Epithelial cell of alveolus of lung (primary cell): Measurements from ENCODE around the gene COX4I2. TPM values are rescaled to one million over a fixed set of nuclear protein-coding genes. Genes with fewer than 3 reads are reported as not detected.

Experiments
- total RNA-seq: library from RNA; depleted of rRNA; stranded (reverse); fragments of >200 nt; gene quantifications from 2 replicates; pipeline ENCODE4 v1.2.1, GENCODE V29; 2015

COX4I2 gene
- not detected in 2 replicates for total RNA-seq

DNA sequence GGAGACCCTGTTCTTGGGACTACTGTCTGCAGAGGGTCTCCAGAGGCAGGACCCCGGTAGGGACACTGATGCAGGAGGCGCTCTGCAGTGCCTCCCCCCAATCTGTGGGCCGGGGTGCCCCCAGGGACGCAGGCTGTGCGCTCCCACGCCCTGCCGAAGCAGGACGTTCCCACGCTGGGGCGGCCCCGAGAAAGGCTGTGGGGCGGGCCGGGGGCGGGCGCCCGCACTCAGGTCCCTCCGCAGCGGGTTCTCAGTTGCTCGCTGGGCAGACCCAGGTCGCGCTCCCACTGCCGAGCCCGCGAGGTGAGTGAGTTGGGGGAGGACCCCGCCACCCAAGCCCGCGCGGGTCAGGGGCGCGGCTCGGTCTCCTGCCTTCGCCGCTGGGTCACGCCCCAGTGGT is at the start of gene COX4I2:
TSS of gene COX4I2 (plus strand) at position 253 of the 400 bp plus-strand sequence. CDS start 1,106 bp downstream, outside the sequence.

GRCh38 chr20:31605031-31605901 is 32.4 kb upstream of the COX4I2 start, which contains the start of gene ID1:
TSS of gene ID1 (plus strand) at chr20:31605289. CDS start at chr20:31605388, 99 bp downstream.

Other genes with a start within 250 kb of the COX4I2 start
- not detected in 2 replicates for gene DEFB119, start 247.3 kb upstream of the COX4I2 start, total RNA-seq
- not detected in 2 replicates for gene DEFB121, start 231.7 kb upstream of the COX4I2 start, total RNA-seq
- not detected in 2 replicates for gene DEFB123, start 197.3 kb upstream of the COX4I2 start, total RNA-seq
- not detected in 2 replicates for gene DEFB124, start 162.8 kb upstream of the COX4I2 start, total RNA-seq
- not detected in 2 replicates for gene REM1, start 162.6 kb upstream of the COX4I2 start, total RNA-seq
- 105 and 109 TPM in 2 replicates for gene HM13, start 123.5 kb upstream of the COX4I2 start, total RNA-seq
- gene ID1, start 32.6 kb upstream of the COX4I2 start, total RNA-seq: 238 and 993 TPM in 2 replicates
- 47.7 and 89.9 TPM in 2 replicates for gene BCL2L1, start 85.0 kb downstream of the COX4I2 start, total RNA-seq
- gene TPX2, start 101.4 kb downstream of the COX4I2 start, total RNA-seq: 35.1 and 61.2 TPM in 2 replicates
- 0.26 and 0.72 TPM in 2 replicates for gene MYLK2, start 181.4 kb downstream of the COX4I2 start, total RNA-seq
- 1.7 TPM in 1 of 2 replicates, not detected in the other for gene FOXS1, start 207.7 kb downstream of the COX4I2 start, total RNA-seq
- 0.13 TPM in 1 of 2 replicates, not detected in the other for gene DUSP15, start 232.6 kb downstream of the COX4I2 start, total RNA-seq
- not detected in 2 replicates for gene TTLL9, start 232.7 kb downstream of the COX4I2 start, total RNA-seq